Measurements from ENCODE around the gene TDRD12.

DNA sequence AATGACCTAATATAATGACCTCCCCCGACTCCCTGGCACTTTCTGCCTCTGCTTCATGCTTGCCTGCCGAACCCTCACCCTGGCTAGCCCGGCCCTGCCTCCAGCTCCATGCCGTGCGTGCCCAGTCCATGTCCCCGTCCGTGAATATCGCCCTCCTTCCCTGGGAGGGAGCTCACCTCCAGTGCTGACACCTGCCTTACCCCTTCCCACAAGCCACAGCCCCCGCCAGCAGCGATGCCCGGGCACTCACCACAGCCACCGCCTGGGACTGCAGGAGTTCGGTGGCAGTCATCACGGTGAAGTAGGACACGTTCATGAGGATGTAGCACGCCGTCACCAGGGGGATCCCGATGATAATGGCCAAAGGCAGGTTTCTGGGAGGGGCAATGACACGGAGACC, 140.0 kb downstream of the TDRD12 start:
- no peak for TF ChIP-seq RAD21 (IDR thresholded peaks at IDR 0.05; ENCODE audit: low read depth)
- TF ChIP-seq CEBPB (IDR thresholded peaks at IDR 0.05): no peak
